ENCODE data around the gene F8. TPM values are rescaled to one million over a fixed set of nuclear protein-coding genes. Genes with fewer than 3 reads are reported as not detected.

The F8 gene
- total and polyA plus RNA-seq, 9 of the 15 experiments (the other 6 are each of a cell fraction or from before 2014, with no cell fraction given): 0.41 to 3.8 (median 0.91) TPM

GRCh38 chrX:155070975-155071693, 48.6 kb upstream of the F8 start, which contains the start of the genes BRCC3, CMC4 and MTCP1 (continued):
- TF ChIP-seq ZNF407 (IDR thresholded peaks at IDR 0.05; ENCODE audit: low read depth) (no peak), ATF7 (IDR thresholded peaks at IDR 0.05) (peak; percentile 18; the same call in 1 of the 2 replicates), THAP12 (CRISPR knock-in tag; IDR thresholded peaks at IDR 0.05) (peak; percentile 62; the same call in 1 of the 2 replicates), JUN (IDR thresholded peaks at IDR 0.05; ENCODE audit: borderline replicate concordance, low read depth, low read length) (no peak), JUN (CRISPR knock-in tag; IDR thresholded peaks at IDR 0.05; ENCODE audit: borderline replicate concordance) (no peak), CHCHD3 (CRISPR knock-in tag; IDR thresholded peaks at IDR 0.05) (no peak), POLR2G (IDR thresholded peaks at IDR 0.05; ENCODE audit: low read depth, low read length) (peak; percentile 84), MED1 (CRISPR knock-in tag; IDR thresholded peaks at IDR 0.05; ENCODE audit: borderline replicate concordance) (no peak), ZFX (CRISPR knock-in tag; IDR thresholded peaks at IDR 0.05) (peak; percentile 82), ZNF232 (CRISPR knock-in tag; IDR thresholded peaks at IDR 0.05) (no peak), CHD4 (IDR thresholded peaks at IDR 0.05; ENCODE audit: insufficient read depth, insufficient replicate concordance, low read depth, low read length, poor library complexity, severe bottlenecking) (no peak), ZNF707 (CRISPR knock-in tag; conservative IDR thresholded peaks at IDR 0.05) (no peak), HSF4 (CRISPR knock-in tag; IDR thresholded peaks at IDR 0.05; ENCODE audit: borderline replicate concordance) (no peak), FOXP4 (CRISPR knock-in tag; IDR thresholded peaks at IDR 0.05; ENCODE audit: borderline replicate concordance) (no peak), NFRKB (IDR thresholded peaks at IDR 0.05; ENCODE audit: low read depth) (peak; percentile 81)

All from K562 (cell line).